Fibroblast of peridontal ligament (primary cell): Measurements from ENCODE around the gene TRIM52.
A peak's percentile ranks its signal among the peaks of the same experiment; 100 is the strongest.
"Not testable (repeated sequence)": the region's sequence is repeated elsewhere in the genome, so short reads cannot be mapped to it uniquely, and the experiment has no call there.

Source experiments
- DNase-seq: peaks from one replicate; pipeline ENCODE4 v3.0.0-alpha.2; 2010; ENCODE audit errors: extremely low read depth

Gene TRIM52

GRCh38 chr5:181215997-181216989 lies 44.6 kb downstream of the TRIM52 start:
- DNase-seq: no peak

- not testable (repeated sequence) for DNase-seq
Measured at GRCh38 chr5:181214249-181214648, 46.7 kb downstream of the TRIM52 start.

- DNase-seq: no peak
Measured at GRCh38 chr5:181212934-181213333, 48.0 kb downstream of the TRIM52 start.

- no peak for DNase-seq
Measured at GRCh38 chr5:181212080-181212479, 48.9 kb downstream of the TRIM52 start.

GRCh38 chr5:181211208-181211607 lies 49.7 kb downstream of the TRIM52 start:
- DNase-seq: no peak

GRCh38 chr5:181210698-181211097 lies 50.2 kb downstream of the TRIM52 start:
- DNase-seq: not testable (repeated sequence)

- DNase-seq: not testable (repeated sequence)
Measured at GRCh38 chr5:181210148-181210547, 50.8 kb downstream of the TRIM52 start.

GRCh38 chr5:181209006-181209405 lies 51.9 kb downstream of the TRIM52 start:
- not testable (repeated sequence) for DNase-seq

- DNase-seq: no peak
Measured at GRCh38 chr5:181207960-181208253, 53.0 kb downstream of the TRIM52 start.

- peak; percentile 96 for DNase-seq
Measured at GRCh38 chr5:181207214-181207959, 53.6 kb downstream of the TRIM52 start.

- no peak for DNase-seq
Measured at GRCh38 chr5:181205761-181206649, 54.9 kb downstream of the TRIM52 start.
